Activated T-cell treated with anti-CD3 and anti-CD28 coated beads, Interleukin-2, amount 50 U/mL, for 48 hours (primary cell): ENCODE data around the gene NTRK2.
"Not testable (repeated sequence)": the region's sequence is repeated elsewhere in the genome, so short reads cannot be mapped to it uniquely, and the experiment has no call there.

ENCODE experiments used
- DNase-seq, 2 experiments: peaks; one replicate each; pipeline ENCODE4 v3.0.0-alpha.2; 2020

Gene NTRK2

DNA sequence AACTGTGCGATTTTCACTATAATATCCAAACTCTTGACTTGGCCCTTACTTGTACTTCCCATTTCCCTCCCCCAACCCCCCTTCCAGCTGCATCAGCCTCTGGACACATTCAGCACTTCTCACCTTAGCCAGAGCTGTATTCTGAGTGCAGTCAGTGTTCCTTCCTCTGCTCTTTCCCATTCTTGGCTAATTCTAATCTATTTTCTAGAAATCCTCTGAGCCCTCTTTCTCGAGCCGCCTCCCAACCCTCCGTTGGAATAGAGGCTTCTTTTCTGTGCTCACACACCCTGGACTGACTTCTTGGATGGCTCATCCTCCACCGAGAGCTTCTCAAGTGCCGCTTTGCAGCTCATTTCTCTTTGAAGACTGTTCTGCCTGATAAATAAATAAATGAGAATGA is 188.8 kb downstream of the NTRK2 start:
- DNase-seq = no peak

DNA sequence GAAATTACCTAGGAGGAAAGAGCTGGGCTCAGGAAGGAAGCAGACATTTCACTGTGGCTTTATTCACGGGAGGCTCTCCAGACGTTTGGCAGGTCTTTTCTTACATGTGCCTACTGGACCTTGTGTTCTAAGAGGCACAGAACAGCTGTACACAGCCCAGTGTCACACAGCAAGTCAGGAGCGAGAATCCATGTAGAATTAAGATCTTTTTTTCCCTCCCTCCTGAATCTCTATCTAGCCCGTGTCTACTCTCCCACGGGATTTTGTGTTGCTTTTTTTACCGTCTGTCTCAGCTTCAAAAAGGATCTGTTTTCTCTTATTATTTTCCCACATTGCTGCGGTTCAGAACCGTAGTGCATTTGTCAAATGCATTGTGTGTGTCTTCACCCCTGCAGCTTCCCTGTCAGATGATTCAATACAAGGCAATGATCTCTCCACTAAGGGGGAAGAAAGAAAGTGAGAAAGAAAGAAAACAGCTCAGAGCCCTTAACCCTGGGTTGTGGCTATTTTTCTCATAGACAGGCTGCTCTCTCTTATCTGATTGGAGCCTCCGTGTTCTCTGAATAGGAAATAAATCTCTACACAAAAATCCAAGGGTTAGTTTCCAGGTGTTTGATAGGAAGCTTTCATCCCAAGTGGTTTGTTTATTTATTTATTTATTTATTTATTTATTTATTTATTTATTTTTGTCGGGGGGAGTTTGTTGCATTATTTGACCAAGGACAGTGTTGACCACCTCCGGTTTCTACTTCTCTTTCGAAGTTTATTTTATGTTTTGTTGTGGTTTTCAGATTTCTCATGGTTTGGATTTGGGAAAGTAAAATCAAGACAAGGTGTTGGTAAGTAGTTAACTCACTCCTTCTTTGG is 191.0 kb downstream of the NTRK2 start:
- no peak for DNase-seq

DNA sequence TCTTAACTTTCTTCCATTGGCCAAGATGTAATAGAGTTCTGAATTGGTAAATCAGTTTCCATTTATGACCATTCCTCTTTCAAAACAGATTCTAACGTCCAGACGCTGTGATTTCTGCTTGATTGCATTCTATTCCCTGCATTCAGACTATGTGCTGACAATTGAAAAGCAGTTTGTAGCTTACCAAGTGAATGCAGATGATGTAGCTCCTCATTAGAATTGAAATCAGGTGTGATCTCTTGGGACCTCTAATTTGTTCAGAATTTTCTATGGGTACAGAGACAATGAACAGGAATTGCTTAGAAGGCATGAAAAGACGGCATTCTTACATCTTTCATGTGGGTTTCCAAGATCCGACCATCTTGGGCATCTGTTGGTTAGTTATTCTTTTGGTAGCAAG is 191.9 kb downstream of the NTRK2 start:
- DNase-seq = no peak

DNA sequence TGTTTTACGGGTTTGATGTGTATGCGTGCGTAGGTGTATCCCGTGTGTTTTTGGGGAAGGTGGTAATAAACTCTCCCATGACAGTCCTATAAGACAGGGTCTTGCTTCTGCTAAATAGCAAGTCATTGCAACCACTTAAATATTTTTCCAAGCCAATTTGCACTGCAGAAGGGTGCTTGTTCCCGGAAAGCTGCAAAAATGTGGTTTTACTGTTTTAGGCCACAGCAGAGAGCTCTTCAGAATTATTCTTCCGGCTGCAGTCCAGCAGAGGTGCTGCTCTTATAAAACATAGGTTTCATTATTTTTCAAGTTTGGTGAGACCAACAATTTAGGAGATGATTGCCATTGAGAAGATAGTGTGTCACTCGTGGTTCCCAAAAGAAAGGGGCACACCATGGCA is 192.8 kb downstream of the NTRK2 start:
- DNase-seq = no peak

DNA sequence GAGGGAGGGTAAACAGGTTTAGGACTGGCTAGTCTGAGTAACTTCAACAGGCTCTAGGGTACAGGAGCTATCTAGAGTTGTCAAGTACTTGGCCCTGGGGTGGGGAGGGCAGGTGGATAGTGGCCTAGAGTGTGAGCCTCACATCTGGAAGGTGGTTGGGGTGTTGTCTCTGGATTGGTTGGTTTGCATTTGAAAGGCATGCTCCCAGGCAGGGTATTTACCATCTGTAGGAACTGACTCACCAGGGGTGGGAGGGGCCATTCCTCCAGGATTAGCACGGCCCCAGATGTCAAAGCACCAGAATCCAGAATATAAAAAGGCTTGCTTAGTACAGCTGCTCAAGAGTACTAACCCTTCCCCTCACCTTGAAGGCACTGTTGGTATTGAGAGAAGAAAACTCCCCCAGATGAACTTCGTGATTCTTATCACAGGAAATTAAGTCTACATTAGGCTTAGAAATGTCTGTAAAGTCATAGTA is 193.3 kb downstream of the NTRK2 start:
- no peak for DNase-seq

DNA sequence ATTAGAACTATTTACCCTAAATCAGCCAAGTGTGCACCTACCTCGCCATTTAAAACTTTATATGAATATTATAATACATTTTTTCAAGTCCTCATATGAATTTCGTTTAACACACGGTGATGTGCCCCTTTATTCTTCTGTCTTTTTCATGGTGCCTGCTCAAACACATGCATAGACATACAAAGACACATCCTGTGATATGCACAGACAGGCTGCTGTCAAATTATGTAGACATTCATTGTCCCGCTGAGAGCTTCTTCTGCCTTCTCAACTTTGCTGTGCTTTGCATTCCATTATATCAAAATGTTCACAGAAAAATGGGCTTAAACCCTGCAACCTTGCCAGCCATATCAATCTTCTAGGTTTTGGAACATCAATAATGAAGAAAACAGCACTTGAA is 193.8 kb downstream of the NTRK2 start:
- DNase-seq = no peak

DNA sequence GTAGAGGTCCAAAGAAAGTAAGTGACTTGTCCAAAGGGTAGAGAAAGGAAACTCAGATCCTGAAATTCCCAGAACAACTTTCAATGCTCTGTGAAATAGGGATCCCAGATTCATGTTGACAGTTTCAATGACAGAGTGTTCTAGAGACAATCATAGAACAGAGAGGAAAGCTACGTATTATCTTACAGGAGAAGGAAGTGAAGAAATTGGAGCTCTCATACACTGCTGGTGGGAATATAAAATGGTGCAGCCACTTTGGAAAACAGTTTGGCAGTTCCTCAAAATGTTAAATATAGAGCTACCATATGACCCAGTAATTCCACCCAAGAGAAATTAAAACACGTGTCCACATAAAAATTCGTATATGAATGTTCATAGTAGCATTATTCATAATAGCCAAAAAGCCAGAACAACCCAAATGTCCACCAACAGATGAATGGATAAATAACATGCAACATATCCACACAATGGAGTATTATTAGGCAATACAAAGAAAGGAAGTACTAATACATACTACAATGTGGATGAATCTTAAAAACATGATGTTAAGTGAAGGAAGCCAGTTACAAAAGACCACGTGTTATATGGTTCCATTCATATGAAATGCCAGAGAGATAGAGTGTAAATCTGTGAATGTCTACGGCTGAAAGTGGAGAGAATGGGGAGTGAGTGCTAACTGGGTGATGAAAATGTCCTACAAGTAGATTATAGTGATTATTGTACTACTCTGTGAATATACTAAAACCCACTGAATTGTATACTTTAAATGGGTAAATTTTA is 197.1 kb downstream of the NTRK2 start:
- no peak for DNase-seq

DNA sequence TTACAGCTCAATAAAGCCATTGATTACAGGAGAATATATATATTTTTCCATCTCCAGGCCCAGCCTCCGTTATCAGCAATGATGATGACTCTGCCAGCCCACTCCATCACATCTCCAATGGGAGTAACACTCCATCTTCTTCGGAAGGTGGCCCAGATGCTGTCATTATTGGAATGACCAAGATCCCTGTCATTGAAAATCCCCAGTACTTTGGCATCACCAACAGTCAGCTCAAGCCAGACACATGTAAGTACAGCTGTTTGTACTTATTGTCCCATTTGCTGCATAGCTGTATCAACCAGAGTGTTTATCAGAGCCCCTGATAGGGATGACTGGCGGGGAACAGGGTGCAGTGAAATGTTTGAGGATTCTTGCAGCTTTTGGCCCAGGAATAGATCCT is 197.7 kb downstream of the NTRK2 start:
- no peak for DNase-seq

DNA sequence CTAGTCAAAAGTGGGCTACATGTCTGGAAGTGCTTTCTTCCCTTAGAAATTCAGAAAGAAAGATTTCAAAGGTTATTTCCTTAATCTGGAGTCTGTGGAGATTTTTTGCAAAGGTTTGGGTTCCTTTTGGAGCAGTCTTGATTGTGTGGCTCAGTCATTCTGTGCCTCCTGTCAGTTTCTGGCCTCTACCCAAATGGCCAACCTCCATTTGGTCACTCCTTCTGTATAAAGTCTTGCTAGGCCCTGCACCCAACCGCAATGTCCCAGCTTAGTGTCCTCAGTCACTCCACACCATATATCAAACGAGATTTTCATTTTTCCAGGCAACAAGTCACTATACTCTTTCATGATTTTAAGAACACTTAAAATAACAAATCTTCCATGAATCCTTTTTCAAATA is 199.6 kb downstream of the NTRK2 start:
- DNase-seq = no peak

DNA sequence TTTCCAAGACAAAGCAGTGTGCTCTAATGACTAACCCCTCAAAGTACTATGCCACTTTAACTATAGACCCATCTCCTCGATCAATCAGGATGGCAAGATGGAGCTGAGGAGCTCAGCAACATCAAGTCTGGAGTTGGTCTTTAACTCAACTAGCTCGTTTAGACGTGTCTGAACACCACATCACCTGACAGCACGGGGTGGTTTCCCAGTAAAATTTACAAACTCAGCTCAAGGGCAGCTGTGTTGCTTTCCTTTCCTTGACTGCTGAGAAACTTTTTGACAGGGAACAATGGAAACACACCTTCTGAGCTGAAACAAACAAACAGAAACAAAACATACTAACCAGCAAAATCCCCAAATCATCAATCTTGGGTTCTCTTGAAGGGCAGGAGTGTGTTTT is 202.5 kb downstream of the NTRK2 start:
- DNase-seq = no peak

DNA sequence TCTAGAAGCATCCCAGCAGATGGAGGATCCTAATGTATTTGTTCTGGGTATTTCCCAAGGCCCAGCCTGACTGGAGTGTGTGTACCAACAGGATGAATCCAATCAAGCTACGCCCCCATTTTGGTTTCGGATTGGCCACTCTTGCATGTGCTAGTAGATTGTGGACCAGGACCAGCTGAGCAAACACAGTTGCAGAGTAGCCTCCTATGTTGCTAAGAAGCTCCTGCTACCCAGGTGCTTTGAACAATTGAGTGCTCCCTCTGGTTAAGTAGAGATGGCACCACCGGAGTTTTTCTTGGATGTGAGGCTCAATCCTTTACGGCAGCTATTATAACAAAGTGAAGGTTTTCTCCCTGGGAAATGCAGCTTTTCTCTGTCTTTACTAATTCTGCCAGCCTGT is 204.5 kb downstream of the NTRK2 start:
- no peak for DNase-seq

DNA sequence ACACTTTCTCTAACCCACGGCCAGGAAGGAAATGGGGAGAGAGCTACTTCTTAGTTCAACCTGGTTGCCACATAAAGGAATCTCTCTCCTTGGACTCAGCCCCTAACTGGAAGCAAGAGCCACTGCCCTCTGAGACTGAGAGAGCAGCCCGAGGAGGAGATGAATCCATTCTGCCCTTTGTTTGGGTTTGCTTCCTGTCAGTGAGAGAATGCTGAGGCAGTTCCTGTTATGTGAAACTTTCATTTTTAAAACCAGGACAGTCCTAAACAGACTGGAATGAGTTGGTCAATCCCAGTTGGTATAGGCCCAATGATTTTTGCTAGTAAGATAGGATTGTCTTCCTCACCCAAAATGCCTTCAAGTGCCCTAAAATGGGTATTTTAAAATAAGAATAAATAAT is 205.1 kb downstream of the NTRK2 start:
- no peak for DNase-seq

DNA sequence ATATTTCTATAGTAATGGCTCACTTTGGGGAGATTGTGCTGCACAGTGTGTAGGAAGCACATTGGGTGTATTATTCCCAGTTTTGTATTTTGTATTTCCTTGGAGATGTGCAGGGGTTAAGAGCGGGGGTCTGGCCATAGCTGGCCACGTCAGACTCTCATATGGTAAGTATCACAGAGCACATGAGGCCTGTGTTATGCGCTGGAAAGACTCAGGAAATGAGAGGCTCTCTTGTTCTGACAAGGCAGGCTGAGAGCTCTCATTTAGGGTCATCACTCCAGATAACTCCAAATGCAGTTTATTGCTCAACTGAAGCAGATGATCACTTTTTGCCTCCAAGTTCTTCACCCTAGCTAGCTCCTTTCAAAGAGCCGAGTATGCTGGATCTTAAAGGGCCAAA is 205.7 kb downstream of the NTRK2 start:
- DNase-seq = no peak

DNA sequence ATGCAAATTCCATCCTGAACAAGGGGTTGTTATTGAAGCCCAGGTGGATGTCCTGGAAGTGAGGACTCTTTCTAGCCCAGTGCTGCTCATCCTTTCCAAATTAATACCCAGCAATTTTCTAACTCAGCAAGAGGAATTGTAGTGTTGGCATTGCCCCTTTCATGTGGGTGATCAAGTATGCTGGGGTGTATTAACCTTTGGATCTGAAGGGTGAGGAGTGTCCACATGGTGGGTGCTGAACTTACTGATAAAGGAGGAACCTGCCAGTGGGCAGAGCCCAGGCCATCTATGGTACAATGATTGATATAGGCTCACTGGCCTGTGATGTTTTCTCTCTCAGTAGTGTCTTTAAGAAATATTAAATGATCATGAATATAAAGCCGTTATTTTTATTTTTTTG is 210.1 kb downstream of the NTRK2 start:
- no peak for DNase-seq

DNA sequence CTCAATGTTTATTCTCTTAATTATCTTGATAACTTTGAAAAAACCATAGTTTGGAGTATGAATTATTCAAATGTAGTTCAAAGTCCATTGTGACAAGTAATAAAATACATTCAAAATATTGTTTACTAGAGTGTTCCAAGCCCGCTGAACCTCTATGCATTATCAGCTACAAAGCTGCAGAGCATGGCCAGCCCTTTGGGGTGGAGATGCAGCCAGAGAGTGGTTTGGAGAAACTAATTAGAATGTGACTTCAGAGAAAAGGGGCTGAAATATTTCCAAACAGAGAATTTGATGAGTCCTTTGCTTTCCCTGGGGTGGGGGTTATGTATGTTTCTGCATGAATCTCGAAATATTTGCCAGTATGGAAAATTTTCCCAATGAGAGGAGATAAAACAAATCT is 211.3 kb downstream of the NTRK2 start:
- DNase-seq = no peak

DNA sequence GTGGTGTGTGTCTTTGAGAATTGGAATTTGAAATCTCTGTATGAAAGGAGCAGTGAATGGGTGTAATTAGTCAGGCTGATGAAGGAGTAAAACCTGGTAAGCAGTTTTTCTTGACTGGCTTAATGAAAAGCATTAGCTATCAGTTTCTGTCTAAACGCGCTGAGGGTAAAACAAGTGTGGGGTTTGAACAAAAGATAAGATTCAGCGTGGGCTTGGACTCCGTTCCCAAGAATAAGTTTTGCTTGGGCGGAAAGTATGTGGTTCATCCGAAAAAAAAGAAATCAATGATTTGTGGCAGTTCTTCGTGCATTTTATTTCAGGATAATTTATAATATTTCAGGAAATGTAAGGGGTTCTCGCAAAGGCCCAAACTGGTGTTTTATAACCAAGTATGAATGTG is 217.3 kb downstream of the NTRK2 start:
- DNase-seq = no peak

DNA sequence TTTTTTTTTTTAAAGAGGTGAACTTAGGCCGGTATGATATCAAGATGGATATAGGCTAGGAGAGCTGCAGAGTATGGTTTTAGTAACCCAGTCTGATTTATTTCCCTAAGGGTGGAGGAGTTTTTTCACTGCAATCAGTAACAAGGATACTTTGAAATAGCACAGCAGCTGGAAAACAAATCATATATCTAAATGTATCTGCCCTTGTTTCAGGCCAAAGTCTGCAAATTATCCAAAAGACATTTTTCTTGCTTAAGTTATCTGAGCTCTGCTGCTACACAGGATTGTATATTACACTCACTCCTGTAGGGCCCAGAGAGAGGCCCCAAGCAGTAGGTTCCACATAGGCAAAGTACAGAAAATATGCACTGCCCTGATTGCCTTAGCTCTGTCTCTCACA is 222.4 kb downstream of the NTRK2 start:
- DNase-seq = no peak

DNA sequence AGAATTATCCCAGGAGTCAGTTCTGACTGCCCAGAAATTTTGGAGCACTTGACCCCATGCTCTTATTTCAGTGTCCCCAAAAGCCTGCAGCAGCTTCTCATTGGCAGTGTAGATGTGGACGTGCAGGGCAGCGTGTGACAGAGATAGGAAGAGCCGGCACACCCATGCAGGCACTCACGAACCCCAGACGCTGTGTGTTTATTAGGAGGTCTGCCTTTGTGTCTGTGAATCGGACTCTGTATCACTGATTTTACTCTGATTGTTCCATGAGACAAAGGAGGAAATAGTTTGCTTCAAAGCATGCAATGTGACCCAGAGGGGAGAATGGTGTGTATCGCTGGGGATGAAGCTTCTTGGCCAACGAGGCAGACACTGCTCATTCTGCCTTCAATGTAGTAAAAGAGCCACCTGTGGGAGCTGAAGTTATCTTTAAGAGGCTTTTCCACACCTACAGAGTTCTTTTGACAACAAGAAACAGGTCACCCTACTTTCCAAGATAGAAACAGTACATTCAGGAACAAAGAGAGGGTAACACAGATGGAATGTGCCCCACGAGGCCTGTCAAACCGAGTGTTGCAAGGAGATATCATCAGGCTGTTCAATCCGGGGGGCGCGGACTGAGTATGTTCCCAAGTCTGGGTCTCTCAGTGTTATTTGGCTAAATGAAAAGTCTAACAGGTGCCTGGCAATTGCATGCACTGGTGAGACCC is 224.0 kb downstream of the NTRK2 start:
- no peak for DNase-seq

DNA sequence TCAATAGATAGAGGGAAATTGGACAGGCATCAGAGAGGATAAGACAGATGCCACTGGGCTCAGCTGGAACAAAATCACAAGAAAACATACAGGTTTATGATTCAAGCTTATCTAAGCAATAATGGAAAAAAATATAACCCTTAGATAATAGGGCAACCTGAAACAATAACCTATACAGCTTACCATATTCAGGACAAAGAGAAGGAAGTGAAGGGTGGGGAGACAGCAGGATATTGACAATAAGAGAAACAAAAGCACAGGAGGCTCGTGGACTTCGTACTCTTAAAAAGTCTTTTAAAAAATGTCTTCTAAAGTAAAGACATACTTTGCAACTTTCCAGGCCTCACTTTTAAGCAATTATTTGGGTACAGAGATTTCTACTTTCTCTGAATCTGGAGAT is 225.3 kb downstream of the NTRK2 start:
- DNase-seq = no peak

DNA sequence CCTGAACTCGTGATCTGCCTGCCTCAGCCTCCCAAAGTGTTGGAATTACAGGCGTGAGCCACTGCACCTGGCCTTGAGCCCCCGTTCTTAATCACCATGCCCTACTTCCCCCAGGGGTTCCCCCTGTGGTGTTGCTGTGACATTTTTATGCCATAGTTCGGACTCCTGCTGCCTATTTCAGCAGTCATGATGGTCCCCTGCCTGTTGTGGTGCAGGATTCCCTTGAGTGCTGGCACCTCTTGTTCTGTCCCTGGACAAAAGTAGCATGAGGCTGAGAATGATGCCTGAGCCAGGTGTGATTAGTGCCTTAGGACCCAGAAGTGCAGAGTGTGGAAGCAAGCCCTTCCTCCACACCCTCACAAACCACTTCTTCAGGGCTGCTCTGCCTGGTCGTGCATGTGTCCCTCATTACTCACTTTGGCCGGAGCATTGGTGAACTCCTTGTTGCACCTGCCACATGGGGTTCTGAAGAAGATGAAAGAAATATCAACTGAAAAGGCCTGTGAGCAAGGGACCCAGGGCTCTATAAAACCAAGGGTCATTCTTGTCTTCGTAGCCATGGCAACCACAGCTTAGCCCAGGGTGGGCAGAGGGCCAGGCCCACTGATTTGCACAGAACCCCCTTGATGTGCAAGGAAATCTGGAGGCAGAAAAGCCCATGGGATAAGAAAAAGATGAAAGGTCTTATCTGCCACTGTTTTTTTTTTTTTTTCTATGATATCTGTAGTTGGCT is 228.0 kb downstream of the NTRK2 start:
- no peak for DNase-seq

DNA sequence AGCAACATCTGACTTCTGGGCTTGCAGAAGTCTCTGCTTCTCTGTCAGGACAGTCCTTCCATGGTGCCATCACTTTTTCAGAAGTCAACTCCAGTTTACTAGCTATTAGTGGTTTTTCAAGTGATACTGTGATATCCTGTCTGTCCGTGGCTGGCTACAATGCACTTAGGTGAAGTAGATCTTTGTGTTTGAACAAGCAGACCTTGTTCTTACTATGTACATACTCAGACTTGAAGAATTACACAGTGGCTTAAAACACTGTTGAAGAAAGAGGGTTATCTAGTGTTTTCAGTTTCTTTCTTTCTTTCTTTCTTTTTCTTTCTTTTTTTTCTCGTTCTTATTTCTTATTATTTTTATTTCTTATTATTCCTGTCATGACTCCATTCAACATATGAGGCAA is 228.7 kb downstream of the NTRK2 start:
- DNase-seq = no peak

DNA sequence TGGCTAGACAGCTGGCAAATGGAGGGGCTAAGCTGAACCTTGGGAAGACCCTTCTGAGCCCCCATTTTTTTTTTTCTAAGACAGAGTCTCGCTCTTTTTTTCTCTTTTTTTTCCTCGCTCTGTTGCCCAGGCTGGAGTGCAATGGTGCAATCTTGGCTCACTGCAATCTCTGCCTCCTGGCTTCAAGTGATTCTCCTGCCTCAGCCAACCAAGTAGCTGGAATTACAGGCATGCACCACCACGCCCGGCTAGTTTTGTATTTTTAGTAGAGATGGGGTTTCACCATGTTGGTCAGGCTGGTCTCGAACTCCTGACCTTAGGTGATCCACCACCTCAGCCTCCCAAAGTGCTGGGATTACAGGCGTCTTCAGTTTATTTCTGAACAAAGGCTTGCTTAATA is 229.1 kb downstream of the NTRK2 start:
- DNase-seq = not testable (repeated sequence)

DNA sequence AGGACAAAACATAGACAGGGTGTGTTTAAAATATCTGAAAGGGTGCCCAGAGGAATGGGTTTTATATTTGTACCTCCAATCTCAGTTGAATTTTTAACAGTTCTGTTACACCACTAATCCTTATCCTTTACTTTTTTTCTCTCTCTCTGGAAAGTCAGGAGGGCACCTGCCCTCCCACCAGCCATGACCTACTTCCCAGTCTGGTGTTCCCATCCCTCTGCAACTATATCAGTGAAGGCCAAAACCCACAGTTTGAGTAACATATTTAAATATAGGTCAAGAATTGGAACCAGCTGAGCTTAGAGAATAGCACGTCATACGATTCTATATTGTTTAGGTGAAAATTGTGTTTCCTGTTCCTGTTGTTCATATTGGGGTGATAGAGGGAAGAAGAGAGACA is 229.8 kb downstream of the NTRK2 start:
- no peak for DNase-seq
